ENCODE measurements around the gene ATAT1.

ATAT1 gene

GRCh38 chr6:30614044-30614842, 12.4 kb upstream of the ATAT1 start:
- DNase-seq, result no peak

- peak; percentile 77 to 86 for DNase-seq
Measured at GRCh38 chr6:30614843-30615218, 11.8 kb upstream of the ATAT1 start.

GRCh38 chr6:30615219-30615957, 11.3 kb upstream of the ATAT1 start:
- DNase-seq, result peak in 1 of 2 experiments; percentile 41

GRCh38 chr6:30615958-30616810, 10.5 kb upstream of the ATAT1 start:
- no peak for DNase-seq

- DNase-seq, result peak; percentile 95 to 98
Measured at GRCh38 chr6:30616811-30617564, 9.7 kb upstream of the ATAT1 start, which contains the start of gene PPP1R10. Gene PPP1R10 (minus strand): TSS chr6:30617243. CDS start chr6:30609944, 7,299 bp downstream.

- peak; percentile 96 to 97 for DNase-seq
Measured at GRCh38 chr6:30617565-30618269, 9.0 kb upstream of the ATAT1 start, which contains the start of gene MRPS18B. Gene MRPS18B (plus strand): TSS chr6:30617840. CDS start chr6:30617866, 26 bp downstream.

GRCh38 chr6:30618270-30618797, 8.3 kb upstream of the ATAT1 start:
- DNase-seq, result no peak

- DNase-seq, result no peak
Measured at GRCh38 chr6:30619561-30619960, 7.1 kb upstream of the ATAT1 start.

GRCh38 chr6:30625511-30625910, 1.2 kb upstream of the ATAT1 start:
- no peak for DNase-seq

GRCh38 chr6:30635834-30636233, 9.2 kb downstream of the ATAT1 start:
- no peak for DNase-seq

- no peak for DNase-seq
Measured at GRCh38 chr6:30640481-30640880, 13.8 kb downstream of the ATAT1 start.

GRCh38 chr6:30641048-30641447, 14.4 kb downstream of the ATAT1 start:
- no peak for DNase-seq

GRCh38 chr6:30643656-30644055, 17.0 kb downstream of the ATAT1 start:
- no peak for DNase-seq

- no peak for DNase-seq
Measured at GRCh38 chr6:30644769-30645168, 18.1 kb downstream of the ATAT1 start.

- DNase-seq, result no peak
Measured at GRCh38 chr6:30645989-30646388, 19.3 kb downstream of the ATAT1 start.

- peak; percentile 90 to 94 for DNase-seq
Measured at GRCh38 chr6:30646450-30647241, 20.0 kb downstream of the ATAT1 start, which contains the start of gene C6orf136. Gene C6orf136 (plus strand): TSS chr6:30647133. CDS start chr6:30647232, 99 bp downstream.

- peak; percentile 77 to 82 for DNase-seq
Measured at GRCh38 chr6:30647242-30648116, 20.8 kb downstream of the ATAT1 start.

GRCh38 chr6:30651143-30651542, 24.5 kb downstream of the ATAT1 start:
- DNase-seq, result no peak

Measured in activated CD4-positive, alpha-beta T cell treated with anti-CD3 and anti-CD28 coated beads, Interleukin-2, amount 50 U/mL, for 48 hours (primary cell).